GM12873 (cell line): ENCODE measurements around the gene CCNT1.

Source experiments
- CTCF ChIP-seq: IDR thresholded peaks from 2 replicates; pipeline ENCODE4 v1.5.1; 2012; ENCODE audit warnings: low read depth, mild to moderate bottlenecking, moderate library complexity, low read length, control low read depth; ENCODE audit not compliant: insufficient read depth; ENCODE audit errors: missing control alignments

The CCNT1 gene

GRCh38 chr12:48687592-48687991 lies 28.9 kb downstream of the CCNT1 start:
- no peak for TF ChIP-seq CTCF

DNA sequence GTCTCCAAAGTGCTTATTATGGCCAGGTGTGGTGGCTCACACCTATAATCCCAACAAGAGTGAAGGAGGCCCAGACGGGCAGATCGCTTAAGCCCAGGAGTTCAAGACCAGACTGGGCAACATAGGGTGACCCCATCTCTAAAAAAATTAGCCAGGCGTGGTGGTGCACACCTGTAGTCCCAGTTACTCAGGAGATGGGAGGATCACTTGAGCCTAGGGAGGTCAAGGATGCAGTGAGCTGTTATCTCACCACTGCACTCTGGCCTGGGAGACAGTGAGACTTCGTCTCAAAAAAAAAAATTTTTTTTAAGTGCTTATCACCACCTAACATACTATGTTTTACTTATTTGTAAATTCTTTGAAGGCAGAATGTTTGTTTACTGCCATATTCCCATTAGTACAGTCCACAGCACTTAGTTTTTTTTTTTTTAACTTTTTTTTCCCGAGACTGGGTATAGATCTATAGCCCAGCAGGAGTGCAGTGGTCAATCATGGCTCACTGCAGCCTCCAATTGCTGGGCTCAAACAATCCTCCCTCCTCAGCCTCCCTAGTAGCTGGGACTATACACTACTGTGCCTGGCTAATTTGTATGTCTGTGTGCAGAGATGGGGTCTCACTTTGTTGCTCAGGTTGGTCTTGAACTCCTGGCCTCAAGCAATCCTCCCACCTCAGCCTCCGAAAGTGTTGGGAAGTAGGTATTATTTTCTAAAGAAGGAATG lies 29.7 kb downstream of the CCNT1 start:
- no peak for TF ChIP-seq CTCF

DNA sequence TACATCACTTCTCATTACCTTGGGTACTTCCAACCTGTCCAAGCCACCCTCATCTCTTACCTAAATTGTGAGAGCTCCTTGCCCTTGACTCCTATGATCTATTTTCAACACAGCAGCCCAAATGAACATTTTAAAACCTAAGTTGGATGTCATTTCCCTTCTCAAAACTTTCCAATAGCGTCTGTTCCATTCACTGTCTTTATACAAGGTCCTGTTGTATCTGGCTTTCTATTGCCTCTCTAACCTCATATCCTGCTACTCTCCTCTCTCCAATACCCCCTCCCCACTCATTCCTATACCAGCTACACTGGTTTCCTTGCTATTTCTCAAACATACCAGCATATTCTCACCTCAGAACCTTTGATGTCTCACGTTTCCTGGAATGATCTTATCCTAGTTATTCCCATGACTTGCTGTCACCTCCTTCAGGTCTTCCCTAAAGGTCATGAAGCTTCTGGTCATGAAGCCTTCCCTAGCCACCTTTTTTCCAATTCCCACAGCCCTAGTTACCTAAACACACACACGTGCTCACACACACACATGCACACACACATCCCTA lies 30.4 kb downstream of the CCNT1 start:
- no peak for TF ChIP-seq CTCF

DNA sequence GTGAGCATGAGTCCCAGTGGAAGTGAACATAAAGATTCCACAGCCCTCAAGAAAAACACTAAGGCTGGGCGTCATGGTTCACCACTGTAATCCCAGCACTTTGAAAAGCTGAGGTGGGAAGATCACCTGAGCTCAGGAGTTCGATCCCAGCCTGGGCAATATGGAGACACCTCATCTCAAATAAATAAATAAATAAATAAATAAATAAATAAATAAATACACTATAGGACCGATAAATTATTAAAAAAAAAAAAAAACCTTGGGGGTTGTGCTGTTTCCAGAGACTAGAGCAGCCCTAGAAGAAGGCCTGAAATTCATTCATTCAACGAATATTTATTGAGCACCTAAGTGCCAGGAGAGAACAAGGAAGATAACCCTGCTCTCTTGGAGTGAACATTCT lies 33.0 kb downstream of the CCNT1 start:
- no peak for TF ChIP-seq CTCF

DNA sequence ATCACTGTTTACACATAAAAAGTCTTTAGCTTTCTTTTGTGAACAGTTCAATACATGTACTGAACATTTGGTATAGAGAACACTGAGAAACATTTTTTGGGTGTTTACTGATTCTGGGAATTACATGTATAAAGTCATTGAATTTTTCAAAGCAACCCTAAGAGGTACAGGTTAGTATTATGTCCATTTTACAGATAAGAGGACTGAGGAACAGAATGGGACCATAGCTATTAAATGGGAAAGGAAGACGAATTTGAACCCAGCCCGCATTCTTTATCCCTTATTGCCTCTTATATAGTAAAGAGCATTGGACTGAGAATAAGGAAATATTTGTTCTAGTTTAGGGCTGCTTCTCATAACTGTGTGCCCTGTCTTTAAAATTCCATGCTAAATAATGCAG lies 33.6 kb downstream of the CCNT1 start:
- TF ChIP-seq CTCF: no peak

GRCh38 chr12:48681710-48682532 lies 34.6 kb downstream of the CCNT1 start, which contains the start of gene KANSL2:
Gene KANSL2 (minus strand): TSS chr12:48682238. CDS start chr12:48681632, 606 bp downstream.
- no peak for TF ChIP-seq CTCF

DNA sequence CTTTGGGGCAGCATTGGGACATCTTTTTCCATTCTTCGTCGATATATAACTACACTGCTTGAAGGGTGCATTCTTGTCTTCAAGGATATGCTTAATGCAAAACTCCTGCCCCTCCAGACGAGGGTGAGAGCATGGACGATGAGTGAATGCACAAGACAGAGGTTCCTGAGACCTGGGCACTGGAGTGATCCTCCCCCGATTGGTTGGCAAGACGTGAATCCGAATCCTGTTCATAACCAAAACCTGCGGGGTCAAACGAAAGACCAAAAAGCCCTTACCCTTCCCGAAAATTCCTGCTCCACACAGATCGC lies 35.2 kb downstream of the CCNT1 start:
- no peak for TF ChIP-seq CTCF
